GM18858 (cell line): ENCODE measurements around the gene ZNF611.
"Not testable (repeated sequence)": the region's sequence is repeated elsewhere in the genome, so short reads cannot be mapped to it uniquely, and the experiment has no call there.

Source experiments
- ATAC-seq: cut with Tn5 transposase; IDR thresholded peaks from one replicate; pipeline ENCODE4 v1.9.1; 2021; ENCODE audit not compliant: unreplicated experiment

Gene ZNF611

DNA sequence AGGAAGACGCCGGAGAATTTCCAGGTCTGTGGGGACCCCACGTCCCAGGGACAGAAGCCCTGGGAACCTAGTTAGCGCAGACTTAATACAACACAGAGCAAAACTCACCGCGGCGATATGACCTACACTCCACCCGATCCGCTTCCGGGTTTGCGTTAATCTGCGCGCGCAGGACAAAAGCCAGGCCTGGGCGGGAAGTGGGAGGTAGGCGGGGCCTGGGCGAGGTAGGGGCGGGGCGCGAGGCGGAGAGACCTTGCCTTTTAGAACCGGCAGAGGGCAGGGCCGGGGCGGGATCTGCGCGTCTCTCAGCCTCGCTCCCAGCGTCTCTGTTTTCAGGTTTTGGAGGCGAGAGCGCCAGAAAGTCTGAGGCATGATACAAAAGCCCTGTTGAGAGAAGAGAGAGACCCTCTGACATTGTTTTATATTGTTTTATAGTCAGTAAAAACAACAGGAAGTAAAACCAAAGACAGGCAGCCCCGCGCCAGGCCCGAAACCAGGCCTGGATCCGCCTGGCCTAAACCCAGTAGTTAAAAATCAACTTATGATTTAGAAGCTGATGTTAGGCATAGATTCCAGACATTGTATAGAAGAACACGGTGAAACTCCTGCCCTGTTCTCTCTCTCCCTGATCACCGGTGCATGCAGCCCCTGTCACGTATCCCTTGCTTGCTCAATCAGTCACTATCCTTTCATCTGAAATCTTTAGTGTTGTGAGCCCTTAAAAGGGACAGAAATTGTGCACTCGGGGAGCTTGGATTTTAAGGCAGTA, at the start of gene ZNF611:
ZNF611 (minus strand) TSS at position 152 of the 769 bp plus-strand sequence. CDS start 19,150 bp downstream, outside the sequence.
- peak; percentile 55 for ATAC-seq

DNA sequence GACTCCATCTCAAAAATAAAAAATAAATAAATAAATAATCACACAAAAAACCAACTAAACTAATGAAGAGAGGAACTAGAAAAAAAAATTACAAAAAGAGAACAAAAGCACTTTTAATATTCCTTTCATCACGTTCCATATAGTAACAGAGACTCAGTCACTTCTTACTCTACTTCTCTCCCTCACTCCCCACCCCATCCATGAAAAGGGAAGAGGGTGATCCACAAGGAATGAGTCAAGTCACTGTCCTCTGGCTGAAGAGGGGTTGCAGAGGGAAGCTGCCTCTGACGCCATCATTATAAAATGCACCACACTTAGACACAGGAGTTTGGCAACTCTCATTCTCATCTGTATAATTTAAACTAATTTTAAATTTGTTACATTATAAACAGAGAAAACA, 48.0 kb upstream of the ZNF611 start:
- ATAC-seq: not testable (repeated sequence)

DNA sequence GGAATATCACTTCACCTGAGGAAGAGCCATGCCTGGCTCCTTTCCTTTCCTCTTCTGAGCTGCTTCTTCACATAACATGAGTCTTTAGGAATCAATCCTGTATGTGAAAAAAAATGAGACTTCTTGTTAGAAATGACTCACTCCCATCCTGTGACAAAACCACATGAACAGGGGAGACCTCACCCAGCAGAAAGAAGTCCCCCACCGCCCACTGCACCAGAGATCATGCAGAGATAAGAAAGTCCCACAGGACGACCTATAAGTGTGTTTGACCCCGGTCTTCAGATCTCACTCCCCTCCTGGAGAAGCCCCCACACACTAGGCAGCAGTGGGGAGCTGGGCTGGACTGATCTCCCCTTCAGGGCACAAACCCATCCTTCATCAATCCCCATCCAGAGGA, 44.0 kb upstream of the ZNF611 start:
- no peak for ATAC-seq

DNA sequence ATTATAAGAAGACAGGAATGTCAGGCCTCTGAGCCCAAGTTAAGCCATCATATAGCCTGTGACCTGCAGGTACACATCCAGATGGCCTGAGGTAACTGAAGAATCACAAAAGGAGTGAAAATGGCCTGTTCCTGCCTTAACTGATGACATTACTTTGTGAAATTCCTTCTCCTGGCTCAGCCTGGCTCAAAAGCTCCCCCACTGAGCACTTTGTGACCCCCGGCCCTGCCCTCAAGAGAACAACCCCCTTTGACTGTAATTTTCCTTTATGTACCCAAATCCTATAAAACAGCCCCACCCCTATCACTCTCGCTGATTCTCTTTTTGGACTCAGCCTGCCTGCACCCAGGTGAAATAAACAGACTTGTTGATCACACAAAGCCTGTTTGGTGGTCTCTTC, 21.6 kb upstream of the ZNF611 start:
- ATAC-seq: not testable (repeated sequence)

DNA sequence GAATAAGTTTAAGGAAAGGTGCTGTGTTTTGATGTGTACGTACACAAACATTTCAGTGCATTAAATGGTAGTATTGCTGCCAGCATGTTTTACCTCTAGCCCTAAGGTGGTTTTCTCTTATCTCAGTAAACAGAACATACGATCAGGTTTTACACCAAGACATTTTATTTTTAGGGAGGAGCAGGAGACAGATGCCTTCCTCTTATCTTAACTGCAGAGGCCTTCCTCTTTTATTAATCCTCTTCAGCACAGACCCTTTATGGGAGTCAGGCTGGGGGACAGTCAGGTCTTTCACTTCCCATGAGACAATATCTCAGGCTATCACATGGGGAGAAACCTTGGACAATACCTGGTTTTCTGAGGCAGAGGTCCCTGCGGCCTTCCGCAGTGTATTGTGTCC, 14.9 kb upstream of the ZNF611 start:
- no peak for ATAC-seq

DNA sequence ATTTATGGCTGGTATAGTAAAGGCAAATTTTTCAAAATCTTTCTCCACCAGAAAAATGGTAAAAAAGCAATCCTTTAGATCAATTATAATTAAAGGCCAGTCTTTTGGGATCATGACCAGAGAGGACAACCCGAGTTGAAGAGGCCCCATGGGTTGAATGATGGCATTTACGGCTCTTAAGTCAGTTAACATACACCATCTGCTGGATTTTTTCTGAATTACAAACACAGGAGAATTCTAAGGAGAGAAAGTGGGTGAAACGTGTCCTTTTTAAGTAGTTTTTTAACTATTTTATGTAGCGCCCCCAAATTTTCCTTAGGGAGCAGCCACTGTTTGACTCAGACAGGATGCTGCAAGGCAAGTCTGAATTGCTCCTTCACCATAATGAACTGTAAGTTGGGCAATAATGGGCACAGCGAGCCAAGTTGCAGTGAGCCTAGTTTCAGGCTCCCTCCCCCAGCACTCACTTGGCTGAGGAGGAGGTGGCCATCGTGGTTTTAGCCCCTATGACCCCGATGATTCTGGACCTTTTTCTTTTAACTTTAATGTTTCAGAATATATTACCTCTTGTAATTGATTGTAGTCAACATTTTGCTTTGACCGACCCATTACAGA, 13.6 kb upstream of the ZNF611 start:
- ATAC-seq: no peak

DNA sequence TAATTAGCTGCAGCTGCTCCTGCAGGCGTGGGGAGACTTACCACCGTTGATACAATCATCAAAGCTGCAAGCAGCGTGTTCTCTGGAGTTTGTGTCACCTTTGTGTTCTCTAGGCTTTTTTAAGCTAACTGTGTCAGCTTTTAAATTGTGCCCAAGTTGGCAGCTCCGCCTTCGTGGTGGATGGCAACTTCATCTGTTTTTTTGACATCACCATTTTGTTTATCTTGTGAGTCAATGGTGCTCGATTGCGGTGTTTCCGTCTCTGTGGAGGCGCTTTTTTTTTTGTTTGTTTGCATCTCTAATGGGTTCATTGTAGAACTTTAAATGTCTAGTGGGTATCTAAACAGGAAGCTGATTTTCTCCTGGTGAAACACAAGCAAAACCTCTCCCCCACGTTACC, 11.1 kb upstream of the ZNF611 start:
- ATAC-seq: not testable (repeated sequence)

DNA sequence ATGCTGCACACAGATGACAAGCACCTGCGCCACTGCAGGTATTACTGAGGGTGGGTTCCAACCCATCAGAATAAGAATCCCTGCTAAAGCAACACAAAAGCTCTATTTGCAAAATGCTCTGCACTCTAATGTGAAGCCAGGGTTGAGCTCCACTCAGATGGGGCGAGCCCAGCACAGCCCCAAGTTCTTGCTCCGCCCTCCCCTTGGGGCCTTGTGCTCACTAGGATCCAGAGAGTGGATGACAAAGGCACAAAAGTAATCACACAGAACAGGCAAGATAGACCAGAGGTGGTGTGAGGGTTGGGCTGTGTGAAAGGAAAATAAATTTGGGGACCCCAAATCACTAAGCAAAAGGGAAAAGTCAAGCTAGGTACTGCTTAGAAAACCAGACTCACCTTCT, 8.2 kb upstream of the ZNF611 start:
- no peak for ATAC-seq

DNA sequence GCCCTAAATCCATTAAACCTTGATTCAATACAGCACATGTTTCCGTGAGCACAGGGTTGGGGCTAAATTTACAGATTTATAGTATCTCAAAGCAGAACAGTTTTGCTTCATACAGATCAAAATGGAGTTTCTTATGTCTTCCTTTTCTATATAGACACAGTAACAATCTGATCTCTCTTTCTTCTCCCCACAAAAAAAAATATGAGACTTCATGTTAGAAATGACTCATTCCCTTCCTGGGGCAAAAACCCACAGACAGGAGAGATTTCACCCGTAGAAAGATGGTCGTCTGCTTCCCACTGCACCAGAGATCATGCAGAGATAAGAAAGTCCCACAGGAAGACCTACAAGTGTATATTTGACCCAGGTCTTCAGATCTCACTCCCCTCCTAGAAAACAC, 7.7 kb upstream of the ZNF611 start:
- ATAC-seq: no peak

DNA sequence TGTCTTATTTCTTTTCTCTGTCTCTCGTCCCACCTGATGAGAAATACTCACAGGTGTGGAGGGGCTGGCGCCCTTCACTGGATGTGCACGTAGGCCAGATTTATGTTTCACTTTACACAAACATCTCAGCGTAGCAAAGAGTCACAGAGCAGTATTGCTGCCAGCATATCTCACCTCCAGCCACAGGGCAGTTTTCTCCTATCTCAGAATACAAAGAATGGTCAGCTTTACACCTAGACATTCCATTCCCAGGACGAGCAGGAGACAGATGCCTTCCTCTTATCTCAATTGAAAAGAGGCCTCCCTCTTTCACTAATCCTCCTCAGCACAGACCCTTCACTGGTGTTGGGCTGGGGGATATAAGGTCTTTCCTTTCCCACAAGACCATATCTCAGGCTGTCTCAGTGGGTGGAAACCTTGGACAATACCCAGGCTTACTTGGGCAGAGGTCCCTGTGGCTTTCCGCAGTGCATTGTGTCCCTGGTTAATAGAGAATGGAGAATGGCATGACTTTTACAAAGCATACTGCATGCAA, 7.2 kb upstream of the ZNF611 start:
- ATAC-seq: no peak

DNA sequence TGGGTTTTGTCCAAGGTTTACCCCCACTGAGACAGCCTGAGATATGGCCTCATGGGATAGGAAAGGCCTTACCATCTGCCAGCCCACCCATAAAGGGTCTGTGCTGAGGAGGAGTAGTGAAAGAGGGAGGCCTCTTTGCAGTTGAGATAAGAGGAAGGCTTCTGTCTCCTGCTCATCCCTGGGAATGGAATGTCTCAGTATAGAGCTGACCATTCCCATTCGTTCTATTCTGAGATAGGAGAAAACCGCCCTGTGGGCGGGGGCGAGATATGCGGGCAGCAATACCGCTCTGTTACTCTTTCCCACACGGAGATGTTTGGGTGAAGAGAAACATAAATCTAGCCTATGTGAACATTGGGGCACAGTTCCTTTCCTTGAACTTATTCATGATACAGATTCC, 6.5 kb upstream of the ZNF611 start:
- ATAC-seq: not testable (repeated sequence)

DNA sequence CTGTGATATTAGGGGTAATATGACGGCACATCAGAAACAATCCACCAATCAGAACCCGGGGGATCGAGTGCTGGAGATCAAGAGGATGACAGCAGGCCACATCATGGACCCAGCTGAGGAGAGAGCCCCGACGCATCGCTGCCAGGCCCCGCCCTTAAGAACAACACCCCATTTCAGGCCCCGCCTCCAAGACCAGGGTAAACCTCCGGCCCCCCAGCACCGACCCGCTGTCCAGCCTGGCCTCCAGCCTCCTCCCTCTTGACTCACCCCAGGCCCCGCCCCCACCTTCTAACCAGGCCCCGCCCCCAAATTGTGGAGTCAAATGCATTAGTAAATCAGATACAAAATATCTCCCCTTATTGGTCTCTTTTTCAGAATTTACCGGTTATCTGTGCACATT, 4.7 kb upstream of the ZNF611 start:
- ATAC-seq: no peak

DNA sequence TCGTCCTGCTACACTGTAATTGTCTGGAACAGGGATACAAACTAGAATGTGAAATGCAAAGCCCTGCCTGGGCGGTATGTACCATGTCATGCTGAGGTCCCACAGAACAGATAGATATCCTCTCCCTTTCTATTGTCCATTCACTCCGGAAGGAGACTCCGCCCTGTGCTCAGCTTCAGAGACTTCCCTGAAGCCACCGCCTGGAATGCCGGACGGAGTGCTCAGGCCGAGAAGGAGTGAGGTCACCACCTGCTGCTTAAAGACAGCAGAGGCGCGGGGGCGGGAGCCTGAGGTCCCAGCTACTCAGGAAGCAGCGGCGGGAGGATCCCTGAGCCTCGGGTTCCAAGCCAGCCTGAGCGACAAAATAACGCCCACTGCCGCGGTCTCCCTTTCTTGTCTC, 890 bp upstream of the ZNF611 start:
- no peak for ATAC-seq

DNA sequence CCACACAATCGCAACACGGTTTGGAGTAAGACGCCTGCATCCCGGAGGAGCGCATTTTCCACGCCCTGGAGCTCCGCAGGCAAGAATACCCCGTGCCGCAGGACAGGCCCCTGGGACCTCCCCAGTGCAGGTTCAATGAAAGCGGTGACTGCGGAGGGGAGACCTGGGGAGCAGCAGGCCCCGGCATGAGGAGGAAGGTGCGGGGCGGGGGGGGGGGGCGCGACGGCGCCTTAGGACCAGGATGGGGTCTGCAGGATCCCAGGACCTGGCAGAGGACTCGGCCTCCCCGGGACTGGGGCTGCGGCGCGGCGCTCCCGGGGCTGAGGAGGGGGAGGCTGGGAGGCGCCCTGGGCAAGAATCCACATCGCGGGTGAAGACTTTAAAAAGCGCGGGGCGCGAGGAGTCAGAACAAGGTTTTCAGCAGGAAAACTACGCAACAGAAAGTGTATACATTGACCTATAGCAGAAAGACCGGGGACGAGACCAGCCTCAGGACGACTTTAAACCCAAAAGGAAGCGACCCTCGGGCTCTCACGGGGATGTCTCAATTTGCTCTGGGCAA, 432 bp downstream of the ZNF611 start:
- ATAC-seq: peak; percentile 24

DNA sequence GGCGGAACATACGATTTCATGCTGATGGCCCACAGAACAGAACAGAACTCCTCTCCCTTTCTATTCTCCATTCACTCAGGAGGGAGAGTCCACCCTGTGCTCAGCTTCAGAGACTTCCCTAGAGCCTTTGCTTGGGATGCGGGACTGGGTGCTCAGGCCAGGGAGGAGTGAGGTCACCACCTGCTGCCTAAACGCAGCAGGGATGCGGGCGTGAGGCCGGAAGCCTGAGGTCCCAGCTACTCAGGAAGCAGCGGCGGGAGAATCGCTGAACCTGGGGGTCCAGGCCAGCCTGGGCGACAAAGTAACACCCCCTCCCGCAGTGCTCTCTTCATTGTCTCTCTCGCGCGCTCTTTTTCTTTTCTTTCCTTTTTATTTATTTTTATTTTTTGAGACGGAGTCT, 8.8 kb downstream of the ZNF611 start:
- not testable (repeated sequence) for ATAC-seq

DNA sequence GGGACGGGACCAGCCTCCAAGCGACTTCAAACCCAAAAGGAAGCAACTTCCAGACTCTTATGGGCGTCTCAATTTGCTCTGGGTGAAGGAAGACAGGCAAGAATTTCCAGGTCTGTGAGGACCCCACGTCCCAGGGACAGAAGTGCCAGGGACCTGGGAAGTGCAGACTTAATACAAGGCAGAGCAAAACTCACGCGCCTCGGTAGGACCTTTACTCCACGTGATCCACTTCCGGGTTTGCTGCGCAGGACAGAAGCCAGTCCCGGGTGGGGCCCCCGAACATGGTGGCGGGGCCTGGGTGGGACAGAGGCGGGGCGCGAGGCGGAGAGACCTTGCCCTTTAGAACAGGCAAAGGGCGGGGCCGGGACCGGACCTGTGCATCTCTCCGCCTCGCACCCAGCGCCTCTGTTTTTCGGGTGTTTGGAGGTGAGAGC, 9.3 kb downstream of the ZNF611 start:
- ATAC-seq: no peak

DNA sequence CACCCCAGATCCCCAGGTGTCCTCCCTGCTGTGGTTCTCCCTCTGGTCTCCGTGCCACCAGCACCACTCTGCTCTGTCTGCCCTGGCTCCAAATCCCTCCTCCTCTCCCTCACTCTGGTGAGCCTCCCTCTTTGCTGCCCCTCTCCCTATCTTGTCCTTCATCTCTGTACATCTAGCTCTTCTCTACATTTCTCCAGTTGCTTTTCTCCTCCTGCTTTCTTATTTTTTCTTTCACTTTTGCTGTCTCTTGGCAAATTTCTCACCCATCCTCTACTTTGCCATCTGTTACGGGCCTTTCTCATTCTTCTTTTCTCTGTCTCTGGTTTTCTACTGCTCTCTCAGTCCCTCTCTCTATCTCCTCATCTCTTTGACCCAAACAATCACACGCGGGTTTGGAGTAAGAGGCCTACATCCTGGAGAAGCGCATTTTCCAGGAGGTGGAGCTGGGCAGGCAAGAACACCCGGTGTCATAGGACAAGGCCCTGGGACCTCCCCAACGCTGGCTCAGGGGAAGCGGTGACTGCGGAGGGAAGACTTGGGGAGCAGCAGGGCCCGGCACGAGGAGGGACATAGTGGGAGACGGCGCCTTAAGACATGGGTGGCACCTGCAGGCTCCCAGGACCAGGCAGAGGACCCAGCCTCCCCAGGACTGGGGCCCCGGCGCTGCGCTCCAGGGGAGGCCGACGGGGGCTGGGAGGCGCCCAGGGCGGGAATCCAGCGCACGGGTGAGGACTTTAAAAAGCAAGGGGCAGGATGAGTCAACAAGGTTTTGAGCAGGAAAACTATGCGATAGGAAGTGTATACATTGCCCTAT, 9.9 kb downstream of the ZNF611 start:
- no peak for ATAC-seq

DNA sequence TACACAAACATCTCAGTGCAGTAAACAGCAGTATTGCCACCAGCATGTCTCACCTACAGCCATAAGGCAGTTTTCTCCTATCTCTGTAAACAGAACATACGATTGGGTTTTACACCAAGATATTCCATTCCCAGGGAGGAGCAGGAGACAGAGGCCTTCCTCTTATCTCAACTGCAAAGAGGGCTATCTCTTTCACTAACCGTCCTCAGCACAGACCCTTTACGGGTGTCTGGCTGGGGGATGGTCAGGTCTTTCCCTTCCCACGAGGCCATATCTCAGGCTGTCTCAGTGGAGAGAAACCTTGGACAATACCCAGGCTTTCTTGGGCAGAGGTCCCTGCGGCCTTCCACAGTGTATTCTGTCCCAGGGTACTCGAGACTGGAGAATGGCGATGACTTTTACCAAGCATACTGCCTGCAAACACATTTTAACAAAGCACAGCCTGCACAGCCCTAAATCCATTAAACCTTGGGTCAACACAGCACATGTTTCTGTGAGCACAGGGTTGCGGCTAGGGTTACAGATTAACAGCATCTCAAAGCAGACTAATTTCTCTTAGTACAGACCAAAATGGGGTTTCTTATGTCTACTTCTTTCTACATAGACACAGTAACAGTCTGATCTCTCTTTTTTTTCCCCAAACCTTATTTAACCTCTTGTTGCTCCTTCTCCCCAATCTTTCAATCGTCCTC, 10.8 kb downstream of the ZNF611 start:
- not testable (repeated sequence) for ATAC-seq

DNA sequence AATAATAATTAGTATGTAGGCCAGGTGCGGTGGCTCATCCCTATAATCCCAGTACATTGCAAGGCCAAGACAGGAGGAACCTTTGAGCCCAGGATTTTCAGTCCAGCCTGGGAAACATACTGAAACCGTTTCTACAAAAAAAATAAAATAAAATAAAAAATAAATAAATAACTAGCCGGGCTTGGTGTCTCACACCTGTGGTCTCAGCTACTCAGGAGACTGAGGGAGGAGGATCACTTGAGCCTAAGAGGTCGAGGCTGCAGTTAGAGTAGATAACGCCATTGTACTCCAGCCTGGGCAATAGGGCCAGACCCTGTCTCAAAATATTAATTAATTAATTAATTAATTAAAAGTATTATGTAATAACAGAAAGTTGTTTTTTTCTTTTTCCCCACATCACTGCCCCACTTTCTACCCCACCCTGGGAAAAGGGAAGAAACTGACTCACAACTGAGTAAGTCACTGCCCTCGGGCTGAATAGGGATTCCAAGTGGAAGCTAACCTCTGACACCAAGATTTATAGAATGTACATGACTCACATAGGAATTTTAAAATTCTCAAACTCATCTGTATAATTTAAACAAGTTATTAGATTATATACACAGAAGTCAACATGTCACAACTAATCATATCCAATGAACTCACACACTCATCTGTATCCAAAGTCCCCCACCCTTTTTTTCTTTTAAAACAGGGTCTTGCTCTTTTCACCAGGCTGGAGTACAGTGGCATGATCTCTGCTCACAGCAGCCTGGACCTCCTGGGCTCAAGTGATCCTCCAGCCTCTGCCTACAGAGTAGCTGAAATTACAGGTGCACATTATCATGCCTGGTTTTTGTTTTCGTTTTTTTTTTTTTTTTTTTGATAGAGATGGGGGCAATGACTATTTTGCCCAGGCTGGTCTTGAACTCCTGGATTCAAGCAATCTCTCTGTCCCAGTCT, 12.5 kb downstream of the ZNF611 start:
- ATAC-seq: no peak
